Fibroblast of upper back skin (primary cell): Measurements from ENCODE around the gene BCAS3.

Experiments used
- DNase-seq: peaks from one replicate; pipeline ENCODE4 v3.0.0-alpha.2; 2013

BCAS3 gene

DNA sequence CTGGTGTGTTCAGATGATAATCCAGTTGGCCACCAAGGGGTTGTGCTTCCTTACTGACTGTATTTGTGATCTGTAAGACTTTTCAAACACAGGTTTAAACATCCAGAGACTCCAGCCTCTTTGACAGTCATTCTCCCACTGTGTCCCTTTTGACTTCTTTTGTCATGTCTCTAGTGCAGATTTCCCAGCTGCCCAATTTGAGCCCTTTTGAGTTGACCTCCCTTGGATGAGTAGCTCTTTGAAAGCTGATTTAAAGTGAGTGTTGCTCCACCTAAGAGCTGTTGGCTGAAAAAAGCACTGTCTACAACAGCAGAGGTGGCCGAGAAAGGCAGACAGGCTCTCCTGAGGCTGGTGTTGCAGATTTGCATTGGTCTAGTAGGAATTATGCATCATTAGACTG is 533.6 kb downstream of the BCAS3 start:
- no peak for DNase-seq

GRCh38 chr17:61212655-61213054 is 535.0 kb downstream of the BCAS3 start:
- DNase-seq, result no peak

DNA sequence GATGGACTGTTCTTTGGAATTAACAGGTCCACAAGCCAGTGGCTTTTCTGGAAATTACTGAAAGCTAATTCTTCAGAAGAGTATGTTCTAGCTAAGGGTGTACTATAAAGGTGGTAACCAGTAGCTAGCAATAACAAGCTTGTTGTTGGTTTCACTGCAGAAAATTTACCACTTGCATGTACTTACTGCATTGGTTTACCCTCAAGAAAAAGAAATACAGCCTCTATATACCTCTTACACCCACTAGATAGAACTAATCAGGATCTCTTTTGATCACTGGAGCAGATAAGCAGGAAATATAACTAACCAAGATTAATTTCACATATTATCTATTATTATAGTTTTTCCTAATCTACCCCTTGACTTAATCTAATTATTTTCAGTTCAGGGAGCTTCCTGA is 537.1 kb downstream of the BCAS3 start:
- no peak for DNase-seq

DNA sequence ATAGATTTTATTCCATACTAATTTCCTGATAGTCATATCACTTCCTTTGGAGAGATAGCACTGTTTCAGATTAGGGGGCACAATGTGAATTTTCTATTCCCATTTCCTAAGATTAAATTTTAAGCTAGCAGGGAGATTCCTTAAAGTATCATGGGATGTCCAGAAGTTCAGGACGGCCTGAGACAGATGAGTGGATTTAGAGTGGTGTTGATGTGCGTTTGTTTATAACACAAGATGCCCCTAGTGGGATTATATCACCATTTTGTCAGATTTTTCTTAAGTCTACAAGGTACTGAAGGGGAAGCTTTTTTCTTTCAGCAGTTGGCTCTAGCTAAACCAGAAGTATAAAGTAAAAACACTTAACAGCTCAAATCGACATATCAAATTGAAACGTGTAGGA is 538.4 kb downstream of the BCAS3 start:
- no peak for DNase-seq

DNA sequence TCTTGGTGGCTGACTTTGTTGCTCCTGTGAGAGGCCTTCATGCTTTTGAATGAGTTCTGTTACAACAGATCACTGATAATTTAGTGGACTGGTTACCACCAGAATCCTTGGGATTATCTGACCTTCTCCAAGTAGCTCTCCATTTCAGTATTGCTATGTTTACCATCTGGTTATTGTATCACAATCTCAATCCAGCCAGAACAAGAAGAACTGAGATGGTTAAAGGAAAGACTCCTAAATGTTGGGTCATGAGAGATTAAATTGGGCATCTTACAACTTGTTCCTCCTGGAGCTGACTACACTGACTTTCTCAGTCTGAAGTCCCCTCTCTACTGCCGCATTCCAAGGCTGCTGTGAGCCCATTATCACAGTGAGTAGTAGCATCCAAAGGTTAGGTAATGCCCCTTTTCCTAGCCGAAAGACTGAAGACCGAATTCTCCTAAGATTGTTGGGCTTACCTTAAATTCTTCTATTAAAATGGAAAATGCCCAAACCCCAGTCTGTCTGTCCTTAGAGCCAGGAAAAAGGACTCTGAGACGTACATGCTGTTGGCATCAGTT is 540.3 kb downstream of the BCAS3 start:
- no peak for DNase-seq

- DNase-seq, result peak; percentile 38
Measured at GRCh38 chr17:61218438-61218837, 540.8 kb downstream of the BCAS3 start.

DNA sequence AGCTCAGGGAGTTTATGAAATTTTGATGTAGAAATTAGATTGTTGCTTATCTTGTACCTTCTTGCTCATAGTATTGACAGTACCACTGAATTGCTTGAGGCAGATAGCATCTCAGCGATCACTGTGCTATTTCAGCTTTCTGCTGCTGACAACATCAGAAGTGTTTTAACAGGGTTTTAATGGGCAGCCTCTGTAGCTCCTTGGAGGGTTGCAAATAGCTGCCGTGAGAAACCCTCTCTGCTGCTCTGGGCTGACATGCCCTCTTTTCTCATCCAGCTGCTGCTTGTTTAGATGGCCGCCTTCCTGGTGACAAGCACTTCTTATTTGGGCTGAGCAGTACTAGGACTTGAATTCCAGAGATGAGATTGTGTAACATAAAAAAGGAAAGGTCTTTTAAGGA is 541.8 kb downstream of the BCAS3 start:
- no peak for DNase-seq

- no peak for DNase-seq
Measured at GRCh38 chr17:61221181-61221580, 543.5 kb downstream of the BCAS3 start.

- peak; percentile 51 for DNase-seq
Measured at GRCh38 chr17:61221597-61222471, 544.2 kb downstream of the BCAS3 start.

DNA sequence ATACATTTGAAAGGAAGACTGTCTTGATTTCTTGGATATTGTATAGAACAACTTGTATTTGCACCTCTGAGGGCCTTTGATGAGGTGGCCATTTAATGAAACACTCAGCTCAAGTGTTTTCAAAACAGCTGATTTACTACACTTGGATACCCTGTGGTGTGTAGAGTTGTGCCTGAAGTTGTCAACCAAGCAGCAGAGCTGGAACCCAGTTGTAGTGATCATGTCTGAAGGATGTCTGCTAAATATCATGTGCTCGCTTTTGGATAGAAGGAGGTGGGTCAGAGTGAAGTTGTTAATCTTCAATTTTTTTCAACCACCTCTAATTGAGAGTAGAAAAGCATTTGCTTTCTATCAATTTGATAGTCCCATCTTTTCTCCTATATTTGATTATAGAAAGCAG is 546.1 kb downstream of the BCAS3 start:
- DNase-seq, result no peak

- DNase-seq, result peak; percentile 27
Measured at GRCh38 chr17:61225178-61225882, 547.7 kb downstream of the BCAS3 start.

GRCh38 chr17:61227866-61228265 is 550.2 kb downstream of the BCAS3 start:
- DNase-seq, result no peak

DNA sequence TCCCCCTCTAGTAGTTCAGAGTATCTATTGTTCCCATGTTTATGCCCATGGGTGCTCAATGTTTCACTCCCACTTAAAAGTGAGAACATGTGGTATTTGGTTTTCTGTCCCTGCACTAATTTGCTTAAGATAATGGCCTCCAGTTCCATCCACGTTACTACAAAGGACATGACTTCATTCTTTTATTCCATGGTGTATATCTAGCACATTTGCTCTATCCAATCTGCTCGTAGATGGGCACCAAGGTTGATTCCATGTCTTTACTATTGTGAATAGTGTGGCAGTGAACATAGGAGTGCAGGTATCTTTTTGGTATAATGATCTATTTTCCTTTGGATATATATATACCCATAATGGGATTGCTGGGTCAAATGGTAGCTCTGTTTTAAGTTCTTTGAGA is 552.8 kb downstream of the BCAS3 start:
- no peak for DNase-seq

DNA sequence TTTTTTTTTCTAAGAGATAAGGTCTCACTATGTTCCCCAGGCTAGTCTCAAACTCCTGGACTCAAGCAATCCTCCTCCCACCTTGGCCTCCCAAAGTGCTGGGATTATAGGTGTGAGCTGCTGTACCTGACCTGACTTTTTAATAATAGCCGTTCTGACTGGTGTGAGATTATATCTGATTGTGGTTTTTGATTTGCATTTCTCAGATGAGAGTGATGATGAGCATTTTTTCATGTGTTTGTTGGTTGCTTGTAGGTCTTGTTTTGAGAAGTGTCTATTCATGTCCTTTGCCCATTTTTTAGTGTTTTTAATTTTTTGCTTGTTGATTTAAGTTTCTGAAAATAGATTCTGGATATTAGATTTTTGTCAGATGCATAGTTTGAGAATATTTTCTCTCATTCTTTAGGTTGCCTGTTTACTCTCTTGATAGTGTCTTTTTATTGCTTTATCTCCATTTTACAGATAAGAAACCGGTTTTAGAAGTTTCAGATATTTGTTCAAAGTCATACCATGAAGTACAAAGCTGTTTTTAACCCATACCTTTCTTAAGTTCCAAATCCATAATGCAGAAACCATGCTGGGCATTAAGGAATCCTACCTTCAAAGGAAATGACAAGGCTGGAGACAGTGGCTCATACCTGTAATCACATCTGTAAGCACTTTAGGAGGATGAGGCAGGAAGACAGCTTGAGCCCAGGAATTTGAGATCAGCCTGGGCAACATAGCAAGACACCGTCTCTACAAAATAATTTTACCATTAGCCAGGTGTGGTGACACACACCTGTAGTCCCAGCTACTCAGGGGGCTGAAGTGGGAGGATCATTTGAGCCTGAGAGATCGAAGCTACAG is 553.5 kb downstream of the BCAS3 start:
- DNase-seq, result no peak

GRCh38 chr17:61232871-61233270 is 555.2 kb downstream of the BCAS3 start:
- peak; percentile 44 for DNase-seq

DNA sequence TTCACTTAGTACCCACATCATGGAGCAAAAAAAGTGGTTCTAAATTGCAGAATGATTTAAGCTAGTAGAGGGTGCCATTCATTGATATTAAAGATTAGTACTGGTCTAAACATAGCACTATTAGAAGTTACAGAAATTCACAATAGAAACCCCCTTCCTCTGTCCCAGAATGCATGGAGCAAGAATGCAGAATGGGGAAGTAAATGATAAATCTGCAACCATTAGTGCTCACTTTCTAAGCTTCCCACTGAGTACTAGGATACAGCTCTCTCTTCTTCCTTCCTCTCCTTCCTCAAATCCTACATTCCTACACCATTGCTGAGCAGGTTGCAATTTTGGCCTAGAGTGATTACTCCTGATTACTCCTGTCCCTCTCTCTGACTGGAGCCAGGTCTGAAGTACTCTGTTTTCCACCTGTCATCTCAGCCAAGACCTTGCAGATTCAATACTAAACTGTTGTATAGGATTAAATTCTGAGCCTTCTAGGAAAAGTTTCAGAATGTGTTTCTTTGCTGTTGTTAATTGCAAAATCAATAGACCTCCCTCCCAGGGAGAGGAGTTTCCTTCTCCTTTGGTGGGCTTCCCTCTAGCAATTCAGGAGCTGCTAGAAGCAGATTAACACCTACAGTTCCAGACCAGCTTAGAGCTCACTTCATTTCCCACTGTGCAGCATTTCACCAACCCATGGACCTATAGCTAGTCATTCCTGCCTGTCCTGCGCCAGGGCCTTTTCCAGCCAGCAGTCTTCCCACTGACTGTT is 556.5 kb downstream of the BCAS3 start:
- DNase-seq, result no peak

- no peak for DNase-seq
Measured at GRCh38 chr17:61235001-61235826, 557.6 kb downstream of the BCAS3 start.

DNA sequence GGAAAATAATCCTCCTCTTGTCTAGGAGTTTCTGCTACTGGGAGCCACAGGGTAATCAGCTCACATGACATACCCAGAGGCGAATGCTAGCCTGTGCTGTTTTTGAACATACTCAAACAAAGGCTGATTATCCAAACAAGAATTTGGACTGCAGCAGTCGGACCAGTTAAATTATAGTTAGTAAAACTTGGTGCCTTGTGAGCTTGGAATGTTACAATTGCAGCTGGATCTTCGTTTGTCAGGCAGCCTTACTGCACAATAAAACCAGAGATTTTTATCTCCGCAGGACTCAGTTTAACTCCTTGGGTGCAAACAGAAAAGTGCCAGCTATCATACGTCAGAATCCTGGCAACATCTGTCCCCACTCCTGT is 558.2 kb downstream of the BCAS3 start:
- DNase-seq, result no peak

DNA sequence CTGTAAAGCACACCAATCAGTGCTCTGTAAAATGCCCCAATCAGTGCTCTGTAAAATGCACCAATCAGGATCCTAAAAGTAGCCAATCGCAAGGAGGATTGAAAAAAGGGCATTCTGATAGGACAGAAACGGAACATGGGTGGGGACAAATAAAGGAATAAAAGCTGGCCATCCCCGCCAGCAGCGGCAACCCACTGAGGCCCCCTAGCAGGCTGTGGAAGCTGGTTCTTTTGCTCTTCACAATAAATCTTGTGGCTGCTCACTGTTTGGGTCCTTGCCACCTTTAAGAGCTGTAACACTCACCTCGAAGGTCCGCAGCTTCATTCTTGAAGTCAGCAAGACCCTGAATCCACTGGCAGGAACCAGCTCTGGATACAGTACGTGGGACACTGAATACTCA is 559.6 kb downstream of the BCAS3 start:
- no peak for DNase-seq

GRCh38 chr17:61238455-61238933 is 560.8 kb downstream of the BCAS3 start:
- DNase-seq, result no peak

GRCh38 chr17:61239327-61239726 is 561.7 kb downstream of the BCAS3 start:
- DNase-seq, result no peak
